GM18909 (cell line): Measurements from ENCODE around the gene GOLT1B.
"Not testable (repeated sequence)": the region's sequence is repeated elsewhere in the genome, so short reads cannot be mapped to it uniquely, and the experiment has no call there.

Experiments
- ATAC-seq: cut with Tn5 transposase; IDR thresholded peaks from one replicate; pipeline ENCODE4 v1.9.1; 2021; ENCODE audit warnings: mild to moderate bottlenecking; ENCODE audit not compliant: unreplicated experiment, poor library complexity

The GOLT1B gene, protein sequence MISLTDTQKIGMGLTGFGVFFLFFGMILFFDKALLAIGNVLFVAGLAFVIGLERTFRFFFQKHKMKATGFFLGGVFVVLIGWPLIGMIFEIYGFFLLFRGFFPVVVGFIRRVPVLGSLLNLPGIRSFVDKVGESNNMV

DNA sequence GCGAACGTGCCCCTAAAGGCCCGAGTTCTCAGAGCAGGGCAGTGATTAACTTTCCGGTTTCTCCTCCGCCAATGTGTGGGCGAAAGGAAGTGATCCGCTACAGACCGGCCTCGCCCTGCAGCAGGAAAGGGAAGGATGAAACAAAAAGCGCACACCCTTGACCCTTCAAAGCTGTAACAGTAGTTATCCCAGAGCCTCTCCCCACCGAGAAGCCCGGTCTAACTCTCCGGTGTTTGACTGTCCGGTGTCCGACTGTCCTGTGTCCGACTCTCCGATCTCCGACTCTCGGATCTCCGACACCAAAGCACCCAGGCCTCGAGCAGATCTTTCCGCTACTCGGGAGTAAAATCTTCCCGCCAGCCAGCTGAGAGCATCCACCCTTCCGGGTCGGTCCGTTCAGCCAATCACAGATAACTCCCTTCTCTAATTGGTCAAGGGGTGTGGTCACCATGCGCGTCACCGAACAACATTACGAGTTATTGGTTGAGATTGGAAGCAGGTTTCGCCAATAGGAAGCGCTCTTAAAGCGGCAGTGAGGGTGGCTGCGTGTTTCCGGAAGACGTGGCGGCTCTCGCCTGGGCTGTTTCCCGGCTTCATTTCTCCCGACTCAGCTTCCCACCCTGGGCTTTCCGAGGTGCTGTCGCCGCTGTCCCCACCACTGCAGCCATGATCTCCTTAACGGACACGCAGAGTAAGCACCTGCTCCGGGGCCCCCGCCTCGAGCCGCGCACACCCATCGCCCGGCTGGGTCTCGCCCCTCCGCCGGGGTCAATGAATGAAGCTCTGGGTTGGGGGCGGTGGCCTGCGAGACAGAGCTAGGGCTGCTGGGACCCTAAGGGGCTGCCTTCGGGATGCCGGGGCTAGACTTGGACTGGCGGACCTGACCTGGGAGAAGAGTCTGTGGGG, at the start of gene GOLT1B, which contains the start of gene RECQL:
Gene GOLT1B (plus strand): TSS at position 532 of the 906 bp plus-strand sequence. CDS start 135 bp downstream, at position 667.
Gene RECQL (minus strand): TSS at position 378 of the 906 bp plus-strand sequence. CDS start 2,065 bp downstream, outside the sequence.
- peak; percentile 99 for ATAC-seq

DNA sequence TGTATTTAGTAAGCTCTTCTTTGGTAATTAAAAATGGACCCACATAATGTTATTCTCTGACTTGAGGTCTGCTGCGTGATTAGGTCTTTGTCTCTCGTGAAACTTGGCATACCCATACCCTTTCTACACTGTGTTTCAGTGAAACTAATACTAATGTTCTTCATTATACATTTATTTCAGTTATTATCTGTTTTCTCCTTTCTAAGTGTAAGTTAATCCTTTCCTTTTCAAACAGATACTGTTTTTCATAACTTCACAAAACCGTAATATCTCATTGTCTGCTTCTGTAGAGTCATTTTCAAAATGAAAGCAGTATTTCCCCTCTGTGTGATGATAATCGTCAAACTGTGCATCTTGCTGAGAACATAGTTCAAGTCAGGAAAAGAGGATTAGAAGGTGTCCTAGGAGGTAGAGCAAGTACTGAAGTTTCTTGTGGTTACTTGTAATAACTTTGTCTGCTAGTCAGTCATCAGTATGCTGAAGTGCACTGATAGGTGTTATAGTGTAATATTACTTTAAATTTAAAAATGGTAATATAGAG, 48.2 kb upstream of the GOLT1B start:
- peak; percentile 94 for ATAC-seq

DNA sequence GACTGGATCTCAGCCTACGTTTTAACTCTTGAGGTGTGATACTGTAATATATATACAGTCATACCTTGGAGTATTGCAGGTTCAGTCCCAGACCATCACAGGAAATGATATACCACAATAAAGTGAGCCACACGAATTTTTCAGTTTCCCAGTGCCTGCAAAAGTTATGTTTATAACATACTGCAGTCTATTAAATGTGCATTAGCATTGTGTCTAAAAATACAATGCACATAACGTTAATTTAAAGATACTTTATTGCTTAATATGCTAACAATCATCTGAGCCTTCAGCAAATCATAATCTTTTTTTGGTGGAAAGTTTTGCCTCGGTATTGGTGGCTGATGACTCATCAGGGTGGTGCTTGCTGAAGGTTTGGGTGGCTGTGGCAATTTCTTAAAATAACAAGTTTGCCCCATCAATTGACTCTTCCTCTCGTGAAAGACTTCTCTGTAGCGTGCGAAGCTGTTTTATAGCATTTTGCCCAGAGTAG, 45.3 kb upstream of the GOLT1B start:
- ATAC-seq: no peak

DNA sequence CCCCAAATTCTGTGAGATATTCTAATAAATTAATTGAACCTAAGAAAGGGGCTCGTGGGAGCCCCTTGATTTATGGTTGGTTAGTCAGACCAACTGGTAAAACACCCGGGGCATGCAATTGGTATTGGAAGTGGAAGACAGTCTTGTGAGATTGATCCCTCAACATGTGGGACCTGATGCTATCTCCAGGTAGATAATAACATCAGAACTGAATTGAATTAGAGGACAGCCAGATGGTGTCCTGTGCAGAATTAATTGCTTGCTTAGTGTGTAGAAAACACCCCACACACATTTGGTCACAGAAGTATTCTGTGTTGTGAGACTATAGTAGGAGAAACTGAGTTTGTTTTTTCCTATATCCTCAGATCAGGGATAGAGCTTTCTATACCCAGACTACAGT, 42.1 kb upstream of the GOLT1B start:
- no peak for ATAC-seq

DNA sequence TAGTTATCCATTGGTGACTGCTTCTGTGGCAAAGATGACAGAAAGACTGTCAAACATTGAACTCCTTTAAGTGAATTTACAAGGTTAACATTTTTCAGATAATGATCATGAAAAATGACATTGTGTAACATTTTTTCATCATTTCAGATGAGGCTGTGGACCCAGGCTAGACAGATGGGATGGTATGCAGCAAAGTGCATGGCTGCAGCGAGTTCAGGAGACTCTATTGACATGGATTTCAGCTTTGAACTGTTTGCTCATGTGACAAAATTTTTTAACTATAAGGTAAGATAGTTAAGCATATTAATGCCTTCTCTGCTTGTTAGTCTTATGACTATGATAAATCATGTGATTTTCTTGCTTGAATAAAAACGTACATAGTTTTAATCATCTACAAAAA, 34.3 kb upstream of the GOLT1B start:
- not testable (repeated sequence) for ATAC-seq

DNA sequence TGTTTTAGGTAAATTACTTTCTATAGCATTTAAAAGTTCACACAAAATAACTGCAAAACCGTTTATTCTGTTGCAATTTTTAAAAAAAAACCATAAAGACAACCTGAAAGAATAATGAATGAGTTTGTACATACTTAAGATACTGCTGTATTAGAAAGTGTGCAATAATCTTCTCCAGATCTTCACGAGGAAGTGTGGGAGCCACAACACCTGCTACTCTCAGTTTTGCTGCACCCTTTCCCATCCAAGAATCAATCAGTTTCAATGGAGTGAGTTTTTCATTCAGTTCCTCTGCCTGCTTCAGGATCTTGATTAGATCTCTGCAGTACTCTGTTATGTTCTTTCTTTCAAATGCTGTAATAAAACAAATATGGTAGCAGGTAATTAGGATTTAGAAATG, 30.3 kb upstream of the GOLT1B start:
- ATAC-seq: no peak

DNA sequence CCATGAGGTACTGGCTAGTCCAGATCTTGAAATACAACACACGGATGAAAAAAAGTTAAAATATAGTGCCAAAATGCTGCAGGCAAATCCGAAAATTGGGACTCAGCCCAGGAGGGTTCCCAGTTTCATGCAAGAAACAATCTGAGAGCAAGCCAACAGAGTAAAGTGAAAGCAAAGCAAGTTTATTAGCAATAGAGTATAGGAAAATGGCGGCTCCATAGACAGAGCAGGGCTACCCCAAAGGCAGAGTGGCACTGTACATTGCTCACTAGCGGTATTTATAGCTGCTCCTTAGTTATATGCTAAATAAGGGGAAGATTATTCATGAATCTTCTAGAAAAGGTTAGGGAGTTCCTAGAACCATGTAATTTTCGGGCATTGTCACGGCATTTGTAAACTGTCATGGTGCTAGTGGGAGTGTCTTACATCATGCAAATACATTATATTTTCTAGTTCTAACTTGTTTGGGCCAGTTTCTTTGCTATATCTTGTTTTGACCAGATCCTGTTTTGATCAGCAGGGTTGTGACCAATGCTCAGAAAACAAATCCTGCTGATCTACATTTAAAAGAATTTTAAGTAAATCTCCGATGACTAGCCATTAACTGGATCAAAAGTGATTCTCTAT, 29.3 kb upstream of the GOLT1B start:
- no peak for ATAC-seq

DNA sequence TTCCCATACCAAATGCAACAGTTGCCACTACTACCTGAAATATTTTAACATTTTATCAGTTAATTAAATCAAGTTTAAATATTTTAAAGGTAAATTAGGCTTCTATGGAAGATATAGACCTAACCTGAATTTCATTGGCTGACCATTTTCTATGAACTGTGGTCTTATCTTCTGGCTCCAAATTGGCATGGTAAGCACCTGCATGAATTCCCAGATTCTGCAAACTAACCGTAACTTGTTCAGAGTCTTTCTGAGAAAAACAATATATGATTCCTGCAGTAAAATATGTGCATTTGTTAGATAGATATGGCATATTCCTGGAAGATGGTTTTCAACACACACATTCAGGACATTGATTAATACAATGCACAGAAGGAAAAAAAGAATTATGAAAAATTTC, 26.0 kb upstream of the GOLT1B start:
- ATAC-seq: no peak

DNA sequence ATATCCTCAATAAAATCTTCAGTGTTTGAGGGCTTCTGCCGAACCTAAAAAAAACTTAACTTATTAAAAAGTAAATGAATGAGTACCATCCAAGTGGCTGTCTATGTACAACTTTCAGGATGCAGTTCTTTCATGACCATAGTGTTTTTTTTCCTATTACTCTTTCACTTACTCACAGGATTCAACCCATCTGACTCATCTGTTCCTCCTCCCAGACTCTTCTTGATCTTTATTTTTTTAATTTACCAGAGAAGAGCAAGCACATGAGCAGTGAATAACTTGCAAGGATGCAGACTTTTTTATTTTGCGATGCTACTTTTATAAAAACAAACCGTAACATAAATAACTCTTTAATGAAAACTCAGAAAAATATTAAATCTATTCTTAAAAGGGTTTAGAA, 24.6 kb upstream of the GOLT1B start:
- ATAC-seq: no peak

DNA sequence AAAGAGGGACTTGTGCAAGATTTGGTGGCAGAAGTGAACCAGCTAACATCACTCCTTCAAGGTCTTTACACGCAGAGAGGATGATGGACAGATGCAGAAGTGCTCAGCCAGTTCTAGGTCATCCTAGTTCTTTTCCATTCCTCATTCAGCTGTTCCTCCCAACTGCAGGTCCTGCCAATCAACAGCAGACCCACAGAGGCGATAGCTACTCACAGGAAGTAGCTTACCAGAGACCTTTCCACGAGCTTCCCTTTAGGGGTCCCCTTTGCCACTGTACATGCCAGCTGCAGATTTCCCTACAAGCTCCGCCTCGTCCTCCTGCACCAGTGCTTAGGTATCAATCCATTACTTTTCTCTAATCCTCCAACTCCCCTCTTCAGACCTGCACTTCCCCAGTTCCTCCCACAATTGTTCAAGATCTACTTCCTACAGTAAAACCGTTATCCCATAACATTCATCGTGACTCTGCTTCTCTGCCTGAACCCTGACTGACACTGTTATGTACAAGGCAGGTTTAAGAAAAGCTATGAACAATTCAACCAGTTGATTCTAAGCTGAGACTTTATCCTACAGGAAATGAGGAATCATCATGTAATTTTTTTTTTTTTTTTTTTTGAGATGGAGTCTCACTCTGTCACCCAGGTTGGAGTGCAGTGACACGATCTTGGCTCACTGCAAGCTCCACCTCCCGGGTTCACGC, 22.7 kb upstream of the GOLT1B start:
- no peak for ATAC-seq

DNA sequence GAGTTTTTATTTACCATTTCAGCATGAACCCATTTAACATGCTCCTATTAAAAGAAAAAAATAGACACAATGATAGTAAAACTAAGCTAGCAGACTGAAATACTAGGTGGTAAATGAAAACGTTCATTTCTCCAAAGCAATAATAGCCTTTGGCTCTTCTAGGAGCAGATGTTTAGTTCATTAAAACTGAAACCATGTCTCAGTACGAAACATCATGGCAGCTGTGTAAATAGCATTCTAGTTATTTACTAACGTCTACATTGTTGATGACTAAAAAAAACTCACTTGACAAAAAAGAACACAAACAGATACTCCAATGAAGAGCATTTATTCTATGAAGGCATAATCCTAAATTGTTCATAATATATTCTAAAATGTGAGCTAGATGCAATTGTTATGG, 18.1 kb upstream of the GOLT1B start:
- ATAC-seq: no peak

DNA sequence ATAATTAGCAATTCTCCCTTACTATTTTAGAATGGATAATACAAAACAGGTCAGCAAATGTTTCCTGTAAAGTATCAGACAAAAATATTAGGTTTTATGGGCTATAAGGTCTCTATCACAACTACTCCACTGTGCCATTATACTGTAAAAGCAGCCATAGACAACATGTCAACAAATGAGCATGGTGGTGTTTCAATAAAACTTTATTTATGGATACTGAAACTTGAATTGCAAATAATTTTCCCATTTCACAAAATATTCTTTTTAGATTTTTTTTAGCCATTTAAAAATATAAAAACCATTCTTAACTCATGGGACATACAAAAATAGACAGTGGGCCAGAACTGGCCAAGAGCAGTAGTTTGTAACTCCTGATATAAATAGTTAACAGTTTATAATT, 15.6 kb upstream of the GOLT1B start:
- ATAC-seq: no peak

DNA sequence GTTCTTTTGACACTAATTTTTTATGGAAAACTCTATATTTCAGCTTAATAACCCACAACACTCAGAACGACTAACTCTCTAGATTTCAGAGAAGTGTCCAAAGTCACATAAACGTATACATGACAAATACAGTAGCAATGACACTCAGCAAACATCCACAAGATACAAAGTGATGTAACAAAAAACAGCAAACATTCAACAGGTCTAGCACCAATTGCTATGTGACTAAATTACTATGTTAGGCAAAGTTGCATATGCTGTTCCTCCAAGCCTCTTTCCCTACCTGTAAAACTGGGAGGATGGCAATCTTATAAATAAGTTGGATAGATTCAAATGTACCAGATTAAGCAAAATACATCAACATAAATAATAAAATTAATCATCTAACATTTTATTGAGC, 1.8 kb upstream of the GOLT1B start:
- ATAC-seq: no peak

DNA sequence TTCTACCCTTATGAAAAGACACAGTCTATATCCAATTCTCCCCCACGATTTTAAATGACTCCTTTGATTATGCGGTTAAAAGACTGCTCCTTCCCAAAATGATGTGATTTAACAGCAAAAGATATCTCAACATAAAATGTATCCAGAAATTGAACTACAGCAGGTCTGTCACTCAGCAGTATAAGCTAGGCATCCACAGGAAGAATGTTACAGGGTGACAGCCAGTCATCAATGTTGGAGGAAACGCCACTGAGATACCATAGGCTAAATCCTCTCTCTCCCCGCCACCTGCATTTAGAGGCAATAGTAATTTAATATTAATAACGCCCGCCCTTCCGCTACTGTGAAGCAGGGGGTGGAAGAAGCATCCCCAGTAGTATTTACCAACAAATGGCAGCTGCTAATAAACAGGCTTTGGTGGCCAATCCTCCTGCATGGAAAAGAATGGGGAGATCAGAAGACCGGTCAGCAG, 767 bp upstream of the GOLT1B start:
- ATAC-seq: no peak

DNA sequence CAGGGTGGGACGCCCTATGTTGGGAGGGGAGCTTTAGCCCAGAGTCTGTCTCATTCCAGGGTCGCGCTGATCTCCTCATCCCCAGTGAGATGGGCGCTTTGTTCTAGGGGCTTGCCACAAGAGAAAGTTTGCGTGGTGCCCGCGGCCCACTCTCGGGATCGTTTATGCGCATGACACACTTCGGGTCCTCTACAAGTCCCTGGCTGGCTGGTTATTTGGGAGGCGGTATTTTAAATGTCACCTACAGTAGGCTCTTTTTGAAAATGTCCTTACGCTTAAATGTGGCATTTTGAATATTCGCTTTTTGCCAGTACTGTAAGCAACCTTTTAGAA, 541 bp downstream of the GOLT1B start:
- ATAC-seq: no peak

DNA sequence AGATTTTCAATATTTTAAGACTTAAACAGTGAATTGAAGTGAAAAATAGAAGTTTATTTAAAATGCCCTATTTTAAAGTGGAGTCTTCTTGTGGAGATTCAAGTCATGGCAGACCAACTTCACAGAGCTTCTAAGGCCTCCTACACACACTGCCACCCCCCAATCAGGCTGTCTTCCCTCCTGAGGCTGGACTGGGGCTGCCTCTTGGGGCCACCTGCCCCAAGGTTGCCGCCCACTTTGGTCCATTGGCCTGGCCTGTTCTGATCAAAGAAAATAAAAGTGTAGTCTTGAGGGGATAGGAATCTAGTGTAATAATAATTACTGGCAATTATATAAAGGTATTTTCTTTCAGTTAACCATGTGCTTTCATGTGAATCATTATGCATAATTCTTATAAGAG, 1.3 kb downstream of the GOLT1B start:
- no peak for ATAC-seq

DNA sequence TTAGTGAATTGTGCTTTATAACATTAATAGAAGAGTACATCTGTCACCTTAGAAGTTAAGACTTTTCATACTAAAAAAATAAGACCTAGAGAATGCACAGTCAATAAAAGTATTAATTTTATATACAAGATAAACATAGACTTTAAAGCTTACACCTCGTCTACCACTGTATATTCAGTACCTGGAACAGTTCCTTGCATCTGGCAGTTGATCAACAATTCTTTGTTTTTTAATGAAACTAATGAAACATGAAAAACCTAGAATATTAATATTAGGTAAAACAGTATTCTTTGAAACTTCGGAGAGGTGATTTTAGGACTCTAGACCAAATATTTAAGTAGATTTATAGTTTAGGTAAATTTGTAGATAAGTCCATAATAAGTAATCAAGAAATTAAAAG, 4.3 kb downstream of the GOLT1B start:
- no peak for ATAC-seq

DNA sequence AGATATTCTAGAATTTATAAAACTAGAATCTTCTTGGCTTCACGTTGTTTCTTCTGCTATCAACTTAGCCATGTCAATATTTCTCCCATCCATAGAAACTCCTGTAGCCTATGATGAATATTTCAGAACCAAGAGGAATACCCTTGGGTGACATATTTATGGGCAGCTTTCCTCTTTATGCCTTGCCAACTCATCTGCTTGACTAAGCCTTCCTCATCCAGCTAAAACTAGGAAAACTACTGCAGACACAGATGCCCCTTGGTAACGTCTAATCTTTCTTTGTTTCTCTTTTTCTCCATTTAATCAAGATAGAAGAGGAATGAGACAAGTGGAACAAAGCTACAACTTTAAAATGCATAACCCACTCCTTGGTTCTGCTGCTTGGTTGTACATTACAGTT, 6.3 kb downstream of the GOLT1B start:
- no peak for ATAC-seq

DNA sequence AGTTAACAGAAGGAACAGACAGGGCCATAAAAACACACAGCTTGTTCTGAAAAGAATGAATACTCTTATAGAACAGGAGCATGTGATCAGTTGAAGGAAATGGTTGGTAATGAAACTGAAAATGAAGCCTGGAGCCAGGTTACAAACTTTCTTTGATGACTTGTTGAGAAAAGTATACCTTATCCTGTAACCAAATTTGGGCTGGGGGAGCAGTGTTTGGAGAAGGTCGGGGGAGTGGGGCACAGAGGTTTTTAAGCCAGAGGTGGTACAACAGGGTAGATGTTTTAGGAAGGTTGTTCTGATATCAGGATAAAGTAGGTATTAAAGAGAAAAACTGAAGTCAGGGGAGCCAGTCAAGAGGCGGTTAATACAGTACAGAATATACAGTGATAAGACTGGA, 8.2 kb downstream of the GOLT1B start:
- peak; percentile 96 for ATAC-seq

DNA sequence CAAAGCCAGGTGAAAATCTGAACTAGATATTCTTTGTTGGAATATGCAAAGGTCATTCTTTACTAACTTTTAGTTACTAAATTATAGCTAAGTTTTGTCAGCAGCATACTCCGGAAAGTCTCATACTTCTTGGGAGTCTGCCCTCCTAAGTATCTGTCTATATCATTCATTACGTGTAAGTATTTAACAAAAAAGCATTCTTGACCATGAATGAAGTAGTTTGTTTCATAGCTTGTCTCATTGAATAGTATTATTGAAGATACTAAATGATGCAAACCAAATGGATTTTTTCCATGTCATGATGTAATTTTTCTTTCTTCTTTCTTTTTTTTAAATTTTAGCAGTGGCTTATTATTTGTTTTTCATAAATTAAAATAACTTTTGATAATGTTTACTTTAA, 14.7 kb downstream of the GOLT1B start:
- no peak for ATAC-seq
